GM18526 (cell line): ENCODE data around the gene DPP9.

Experiments
- POLR2A ChIP-seq: IDR thresholded peaks from 3 replicates; pipeline ENCODE4 v1.6.1; 2011; ENCODE audit not compliant: insufficient read length; ENCODE audit errors: extremely low read depth

Gene DPP9

DNA sequence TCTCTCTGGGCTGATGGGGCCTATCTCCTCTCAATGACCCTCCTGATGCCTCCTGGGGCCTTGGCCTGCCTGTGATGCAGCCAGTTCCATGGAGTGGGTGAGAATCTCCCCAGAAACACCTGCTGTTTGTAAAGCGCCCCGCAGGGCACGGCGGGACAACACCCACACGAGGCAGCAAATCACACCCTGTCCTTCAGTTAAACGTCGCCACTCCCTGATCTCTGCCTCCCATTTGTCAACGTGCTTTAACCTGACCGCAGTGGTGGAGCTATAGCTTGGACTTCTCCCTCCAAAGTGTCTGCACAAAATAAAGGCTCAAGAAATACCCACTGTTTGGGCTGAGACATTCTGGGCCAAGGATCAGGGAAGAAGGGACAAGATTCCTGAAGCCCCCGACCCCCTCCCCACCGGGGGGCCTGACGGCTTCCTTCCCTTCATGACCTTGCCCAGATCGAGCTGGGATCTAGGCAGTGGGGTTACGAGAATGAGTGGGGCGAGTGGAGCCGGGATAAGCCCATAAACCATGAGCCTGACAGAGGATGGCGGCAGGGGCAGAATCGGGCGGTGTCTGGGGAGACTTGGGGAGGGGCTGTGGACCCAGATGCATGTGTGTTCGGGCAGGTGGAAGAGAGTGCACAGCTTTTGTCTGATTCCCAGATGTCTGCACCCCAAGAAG lies 61.5 kb downstream of the DPP9 start:
- no peak for TF ChIP-seq POLR2A

DNA sequence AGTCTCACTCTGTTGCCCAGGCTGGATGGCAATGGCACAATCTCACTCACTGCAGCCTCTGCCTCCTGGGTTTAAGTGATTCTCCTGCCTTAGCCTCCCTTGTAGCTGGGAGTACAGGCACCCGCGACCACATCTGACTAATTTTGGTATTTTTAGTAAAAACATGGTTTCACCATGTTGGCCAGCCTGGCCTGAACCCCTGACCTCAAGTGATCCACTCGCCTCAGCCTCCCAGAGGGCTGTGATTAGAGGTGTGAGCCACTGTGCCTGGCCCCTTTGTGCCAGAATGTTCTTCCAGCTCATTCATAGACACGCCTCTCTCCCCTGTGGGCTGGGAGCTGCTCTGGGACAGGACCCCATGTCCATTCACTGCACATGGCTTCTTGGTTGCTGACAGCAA lies 62.6 kb downstream of the DPP9 start:
- TF ChIP-seq POLR2A, result no peak

DNA sequence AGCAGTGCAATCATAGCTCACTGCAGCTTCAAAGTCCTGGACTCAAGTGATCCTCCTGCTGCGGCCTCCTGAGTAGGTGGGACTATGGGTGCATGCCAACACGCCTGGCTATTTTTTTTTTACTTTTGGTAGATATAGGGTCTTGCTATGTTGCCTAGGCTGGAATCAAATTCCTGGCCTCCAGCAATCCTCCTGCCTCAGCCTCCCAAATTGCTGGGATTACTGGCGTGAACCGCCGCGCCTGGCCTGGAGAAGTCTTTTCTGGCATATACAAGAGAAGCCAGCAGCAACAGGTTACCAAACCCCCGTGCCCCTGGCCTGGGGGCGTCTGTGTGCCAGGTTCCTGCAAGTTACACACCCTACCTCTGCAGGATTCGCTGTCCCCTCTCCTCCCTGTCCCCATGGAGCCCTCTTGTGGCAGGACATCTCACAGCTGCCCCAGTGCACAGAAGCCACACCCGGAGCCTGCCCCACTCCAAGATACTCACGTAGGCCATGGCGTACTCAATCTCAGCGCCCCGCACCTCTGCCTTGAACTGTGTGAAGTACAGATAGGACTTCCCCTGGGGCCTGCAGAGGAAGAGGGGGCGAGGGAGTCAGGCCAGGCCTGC lies 63.4 kb downstream of the DPP9 start:
- TF ChIP-seq POLR2A, result no peak

DNA sequence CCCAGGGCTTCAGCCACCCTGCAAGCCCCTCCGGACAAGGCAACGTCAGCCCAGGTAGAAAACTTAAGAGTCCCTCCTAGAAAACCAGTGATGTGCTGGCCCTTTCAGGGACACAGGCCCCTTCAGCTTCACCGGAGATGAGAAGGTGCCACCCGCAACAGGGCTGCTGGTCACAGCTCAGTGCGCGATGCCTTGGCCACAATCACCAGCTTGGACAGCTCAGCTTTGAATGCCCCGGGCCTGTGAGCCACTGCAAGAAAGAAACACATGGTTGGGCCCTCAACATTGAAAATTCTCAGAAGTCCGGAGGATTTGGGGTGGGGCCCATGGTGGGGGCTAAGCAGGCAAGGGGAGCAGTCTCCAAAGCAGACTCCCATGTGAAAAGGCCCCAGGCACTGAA lies 65.8 kb downstream of the DPP9 start:
- TF ChIP-seq POLR2A, result no peak

DNA sequence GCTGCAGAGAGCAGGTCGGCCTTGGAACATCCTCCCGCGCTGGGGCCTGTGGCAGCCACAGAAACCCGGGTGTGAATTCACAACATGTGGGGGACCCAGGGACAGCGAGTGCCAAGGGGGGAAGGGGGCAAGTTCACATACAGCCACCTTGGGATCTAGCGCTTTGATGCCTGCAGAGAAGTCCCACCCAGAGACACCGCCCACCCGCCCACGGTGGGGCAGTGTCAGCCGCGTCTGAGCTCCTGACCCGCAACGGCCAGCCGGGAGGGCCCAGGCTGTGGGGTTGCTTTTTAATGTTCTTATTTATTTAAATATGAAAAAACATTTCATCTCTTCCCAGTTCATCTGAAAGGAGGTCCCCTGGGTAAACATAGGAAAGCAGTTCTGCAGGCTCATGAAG lies 66.4 kb downstream of the DPP9 start:
- no peak for TF ChIP-seq POLR2A

DNA sequence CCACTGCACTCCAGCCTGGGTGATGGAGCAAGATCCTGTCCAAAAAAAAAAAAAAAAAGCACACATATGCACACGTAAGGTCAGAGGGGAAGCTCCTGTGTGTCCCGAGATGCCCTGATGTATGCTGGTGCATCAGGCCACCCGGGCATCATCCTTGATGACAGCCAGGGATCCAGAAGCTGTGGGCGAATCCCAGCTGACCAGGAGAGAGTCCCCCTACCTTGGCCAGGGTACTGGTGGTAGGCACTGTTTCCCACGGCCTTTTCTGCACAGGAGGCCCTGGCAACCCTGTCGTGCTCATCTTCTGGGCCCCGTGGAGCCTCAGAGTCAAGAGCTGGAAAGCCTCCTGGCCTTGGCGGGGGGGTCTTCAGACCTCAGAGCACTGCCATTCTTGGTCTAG lies 67.5 kb downstream of the DPP9 start:
- no peak for TF ChIP-seq POLR2A

DNA sequence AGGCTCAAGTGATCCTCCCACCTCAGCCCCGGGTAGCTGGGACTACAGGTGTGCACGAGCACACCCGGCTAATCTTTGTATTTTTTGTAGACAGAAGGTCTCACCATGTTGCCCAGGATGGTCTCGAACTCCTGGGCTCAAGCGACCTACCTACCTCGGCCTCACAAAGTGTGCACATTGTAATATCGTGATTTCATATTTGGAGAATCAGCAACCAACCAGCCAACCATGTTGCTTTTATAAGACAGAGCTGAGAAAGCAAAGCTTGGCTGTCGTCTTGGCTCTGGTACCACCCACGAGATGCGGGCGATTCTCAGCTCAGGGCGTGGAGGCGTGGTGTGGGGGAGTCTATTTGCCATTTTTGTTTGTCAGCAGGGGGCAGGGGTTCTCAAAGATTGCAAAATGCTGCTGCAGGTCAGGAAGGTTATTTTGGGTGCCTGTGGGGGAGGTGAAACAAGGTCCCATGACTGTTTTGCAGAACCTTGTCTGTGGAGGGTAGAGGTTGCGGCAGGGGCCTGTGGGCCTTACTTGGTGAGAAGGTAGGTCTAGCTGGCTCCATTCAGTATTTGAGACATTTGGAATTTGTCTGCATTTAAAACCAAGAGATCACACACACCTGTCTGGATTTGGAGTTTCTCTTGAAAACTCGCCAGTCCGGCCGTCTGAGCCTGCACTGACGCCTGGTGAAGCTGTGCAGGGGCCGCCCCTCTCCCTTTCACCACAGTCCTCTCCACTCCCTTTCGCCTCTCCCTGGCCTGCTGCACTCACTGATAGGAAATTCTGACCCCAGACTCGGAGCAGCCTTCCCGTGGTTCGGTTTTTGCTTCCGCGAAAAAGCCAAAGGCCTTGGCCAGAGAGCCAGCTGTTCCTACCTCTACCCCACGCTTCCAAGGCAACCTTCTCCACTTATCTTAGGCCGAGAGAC lies 68.9 kb downstream of the DPP9 start:
- no peak for TF ChIP-seq POLR2A

DNA sequence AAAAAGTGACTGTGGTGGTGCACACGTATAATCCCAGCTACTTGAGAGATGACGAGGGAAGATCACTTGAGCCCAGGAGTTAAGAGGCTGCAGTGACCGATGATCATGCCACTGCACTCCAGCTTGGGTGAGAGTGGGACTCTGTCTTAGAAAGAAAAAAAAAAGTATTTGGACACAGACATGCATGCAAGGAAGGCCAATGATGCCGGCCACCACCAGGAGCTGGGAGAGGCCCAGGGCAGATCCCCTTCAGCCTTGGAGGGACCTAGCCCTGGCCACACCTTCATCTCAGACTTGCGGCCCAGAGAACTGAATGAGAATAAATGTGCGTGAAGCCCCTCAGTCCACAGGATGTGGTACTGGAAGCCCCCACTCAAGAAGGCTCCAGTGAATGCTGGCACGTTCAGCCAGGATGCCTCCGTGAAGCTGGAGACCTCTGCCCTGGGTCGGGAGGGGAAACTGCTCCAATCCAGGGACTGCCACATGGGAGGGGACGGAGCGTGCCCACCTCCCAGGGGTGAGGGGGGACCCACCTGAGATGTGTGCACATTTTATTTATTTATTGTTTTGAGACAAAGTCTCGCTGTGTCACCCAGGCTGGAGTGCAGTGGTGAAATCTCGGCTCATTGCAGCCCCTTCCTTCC lies 69.7 kb downstream of the DPP9 start:
- TF ChIP-seq POLR2A, result no peak

DNA sequence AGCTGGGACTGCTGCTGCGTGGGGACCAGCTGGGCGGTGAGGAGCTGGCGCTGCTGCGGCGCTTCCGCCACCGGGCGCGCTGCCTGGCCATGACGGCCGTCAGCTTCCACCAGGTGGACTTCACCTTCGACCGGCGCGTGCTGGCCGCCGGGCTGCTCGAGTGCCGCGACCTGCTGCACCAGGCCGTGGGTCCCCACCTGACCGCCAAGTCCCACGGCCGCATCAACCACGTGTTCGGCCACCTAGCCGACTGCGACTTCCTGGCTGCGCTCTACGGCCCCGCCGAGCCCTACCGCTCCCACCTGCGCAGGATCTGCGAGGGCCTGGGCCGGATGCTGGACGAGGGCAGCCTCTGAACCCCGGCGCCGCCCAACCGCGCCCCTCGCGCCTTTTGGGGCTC lies 71.6 kb downstream of the DPP9 start:
- TF ChIP-seq POLR2A, result no peak

DNA sequence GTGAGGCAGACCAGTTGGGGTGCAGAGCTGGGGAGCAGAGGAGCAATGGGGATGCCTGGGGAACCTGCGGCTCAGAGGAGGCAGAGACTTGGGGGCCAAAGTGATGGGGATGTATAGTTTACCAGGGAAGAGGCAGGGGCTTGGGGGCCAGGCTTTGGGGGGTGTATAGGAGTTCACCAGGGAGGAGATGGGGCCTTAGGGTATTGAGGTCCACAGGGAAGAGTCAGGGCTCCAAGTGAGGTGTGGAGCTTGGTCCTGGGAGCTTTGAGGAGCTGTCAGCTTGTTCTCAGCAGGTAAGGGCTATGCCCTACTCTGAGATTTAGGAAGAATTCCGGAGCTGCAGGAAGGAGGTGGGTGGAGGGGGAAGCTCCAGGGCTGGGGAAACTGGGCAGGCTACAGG lies 73.5 kb downstream of the DPP9 start:
- TF ChIP-seq POLR2A, result no peak

DNA sequence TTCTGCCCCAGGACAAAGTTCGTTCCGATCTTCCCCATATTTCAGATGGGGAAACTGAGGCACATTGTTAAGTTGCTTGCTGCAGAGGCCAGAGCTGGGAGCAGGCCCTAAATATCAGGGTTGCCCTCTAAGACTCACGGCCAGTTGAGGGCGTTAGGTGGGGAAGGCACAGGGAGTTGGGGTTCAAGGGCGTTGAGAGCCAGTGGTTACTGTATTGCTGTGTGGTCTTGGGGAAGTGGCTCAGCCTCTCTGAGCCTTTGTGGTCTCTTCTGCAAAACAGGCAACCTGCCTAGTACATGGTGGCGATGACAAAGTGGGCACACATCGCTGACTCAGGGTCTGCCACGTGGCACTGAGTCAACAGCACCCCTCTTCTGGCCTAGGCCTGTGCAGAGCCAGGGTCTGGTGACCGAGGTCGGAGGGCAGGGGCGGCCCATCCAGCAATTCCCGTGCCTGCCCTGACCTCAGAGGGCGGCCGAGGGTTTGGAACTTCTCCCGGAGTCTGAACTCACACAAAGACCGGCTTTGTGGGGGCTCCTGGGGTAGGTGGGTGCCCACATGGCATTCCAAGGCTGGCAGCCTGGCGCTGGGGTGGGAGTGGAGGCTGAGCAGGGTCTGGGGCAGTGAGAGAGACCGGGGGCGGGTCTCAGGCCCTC lies 74.1 kb downstream of the DPP9 start:
- no peak for TF ChIP-seq POLR2A

DNA sequence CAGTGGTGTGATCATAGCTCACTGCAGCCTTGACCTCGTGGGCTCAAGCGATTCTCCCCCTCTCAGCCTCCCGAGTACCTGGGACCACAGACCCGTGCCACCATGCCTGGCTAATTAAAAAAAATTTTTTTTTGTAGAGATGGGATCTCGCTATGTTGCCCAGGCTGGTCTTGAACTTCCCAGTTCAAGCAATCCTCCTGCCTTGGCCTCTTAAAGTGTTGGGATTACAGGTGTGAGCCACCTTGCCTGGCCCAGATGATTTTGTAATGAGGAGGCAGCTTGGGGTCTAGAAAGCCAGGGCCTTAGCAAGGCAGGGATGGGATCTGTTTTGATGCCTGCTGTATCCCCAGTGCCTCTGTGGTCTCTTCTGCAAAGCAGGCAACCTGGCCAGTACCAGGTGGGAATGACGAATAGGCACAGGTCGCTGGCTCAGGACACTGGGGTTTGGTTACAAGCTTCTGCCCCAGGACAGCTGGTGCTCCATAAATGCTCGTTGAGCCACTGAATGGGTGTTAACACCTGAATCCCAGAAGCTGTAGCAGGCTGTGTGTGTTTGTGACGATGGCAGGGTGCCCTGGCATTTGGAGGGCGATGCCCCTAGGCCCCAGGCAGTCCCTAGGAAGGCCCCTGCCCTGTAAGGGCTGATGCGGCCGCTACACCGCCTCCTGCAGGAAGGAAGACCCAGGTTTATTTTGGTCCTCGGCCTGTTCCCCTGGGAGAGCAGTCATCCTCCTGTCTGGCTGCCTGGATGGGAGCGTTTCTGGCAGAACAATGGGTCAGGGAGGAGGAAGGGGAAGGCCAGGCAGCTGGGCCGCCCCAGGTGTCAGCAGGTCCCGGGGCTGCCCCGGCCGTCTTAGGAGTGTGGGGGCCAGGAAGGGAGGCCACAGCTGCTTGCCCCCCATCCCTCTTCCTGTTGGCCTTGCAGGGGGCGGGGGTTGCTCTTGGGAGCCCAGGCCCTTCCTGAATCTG lies 75.7 kb downstream of the DPP9 start:
- no peak for TF ChIP-seq POLR2A

DNA sequence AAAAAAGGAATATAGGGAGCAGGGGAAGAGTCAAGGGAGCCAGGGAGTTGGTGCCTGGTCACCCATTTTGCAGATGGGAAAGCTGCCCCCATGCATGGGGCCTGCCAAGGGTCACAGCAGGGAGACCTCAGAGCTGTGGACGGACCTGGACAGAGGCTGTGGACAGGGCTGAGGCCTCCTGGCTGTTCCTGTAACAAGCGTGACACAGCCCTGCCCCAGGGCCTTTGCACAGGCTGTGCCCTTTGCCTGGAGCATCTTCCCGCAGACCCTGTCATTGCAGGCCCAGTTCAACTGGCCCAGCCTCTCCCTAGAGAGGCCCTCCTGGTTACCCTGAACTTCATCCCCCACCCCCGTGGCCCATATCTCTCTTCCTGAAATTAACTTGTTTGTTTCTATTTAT lies 77.9 kb downstream of the DPP9 start:
- TF ChIP-seq POLR2A, result no peak

DNA sequence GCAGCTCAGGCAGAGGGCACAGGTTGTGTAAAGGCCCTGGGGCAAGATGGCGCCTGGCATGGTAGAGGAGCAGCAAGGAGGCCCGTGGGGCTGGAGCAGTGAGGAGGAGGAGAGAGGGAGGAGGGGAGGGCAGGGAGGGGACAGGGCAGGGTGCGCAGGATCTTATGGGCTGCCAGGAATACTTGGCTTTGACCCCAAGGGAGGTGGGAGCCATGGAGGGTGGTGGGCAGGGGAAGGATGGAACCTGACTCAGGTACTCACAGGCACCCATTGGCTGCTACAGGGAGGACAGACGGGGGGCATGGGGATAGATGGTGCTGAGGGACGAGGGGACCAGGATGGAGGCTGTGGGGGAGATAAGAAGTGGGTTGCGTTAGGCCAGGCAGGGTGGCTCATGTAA lies 81.0 kb downstream of the DPP9 start:
- TF ChIP-seq POLR2A, result no peak
